Activated T-helper 1 cell treated with anti-CD3 and anti-CD28 coated beads, Interleukin-12 subunit alpha, Interleukin-12 subunit beta, Interleukin-2, Interleukin-4 antibody, amounts not matched to agents 30 ng/mL and 10 ng/mL and 1 ng/mL, durations not matched to agents 14 hours and 24 hours and 36 hours (primary cell): ENCODE results near the gene SAFB. TPM values are rescaled to one million over a fixed set of nuclear protein-coding genes. Genes with fewer than 3 reads are reported as not detected.
"Not testable (repeated sequence)": the region's sequence is repeated elsewhere in the genome, so short reads cannot be mapped to it uniquely, and the experiment has no call there.

Source experiments
- DNase-seq: peaks from one replicate; pipeline ENCODE4 v3.0.0; 2021; ENCODE audit warnings: low spot score
- H3K27ac Mint-ChIP-seq: one replicate; pipeline ENCODE4 v1.8.0; 2021; ENCODE audit warnings: mild to moderate bottlenecking, mixed read lengths
- H3K27me3 Mint-ChIP-seq: one replicate; pipeline ENCODE4 v1.8.0; 2022; ENCODE audit warnings: mild to moderate bottlenecking, moderate library complexity, mixed read lengths; ENCODE audit not compliant: insufficient read depth
- H3K36me3 Mint-ChIP-seq: one replicate; pipeline ENCODE4 v1.8.0; 2021; ENCODE audit warnings: low read depth, mixed read lengths
- H3K4me1 Mint-ChIP-seq: one replicate; pipeline ENCODE4 v1.8.0; 2021; ENCODE audit warnings: low read depth, mixed read lengths
- H3K4me3 Mint-ChIP-seq: one replicate; pipeline ENCODE4 v1.8.0; 2021; ENCODE audit warnings: mild to moderate bottlenecking, moderate library complexity, mixed read lengths
- H3K9me3 Mint-ChIP-seq: one replicate; pipeline ENCODE4 v1.8.0; 2021; ENCODE audit warnings: mixed read lengths
- intact Hi-C: fragments of 100-400 bp; cut with micrococcal nuclease; formaldehyde crosslinking; loops from one replicate; pipeline ENCODE4 v1.15.1; 2024
- total RNA-seq: library from RNA; stranded (reverse); gene quantifications from 2 replicates; pipeline ENCODE4 v1.2.3, GENCODE V29; 2022

The SAFB gene
- total RNA-seq, 1 donor from 2014 or later: 143 TPM

GRCh38 chr19:5687360-5688198, 64.7 kb downstream of the SAFB start:
- peak overlapping the region; percentile 82 for H3K4me3 Mint-ChIP-seq
- H3K36me3 Mint-ChIP-seq: peaks cover 19% of the 10 kb centered on the region
- intact Hi-C loops: loop anchor here (1.0 to 2.0 kb wide), 2 partner anchors 217 to 685 kb away; partner anchors contain the start of genes ALKBH7 and VMAC
- no peaks in the 10 kb centered on the region for H3K27me3 Mint-ChIP-seq
- no peaks in the 10 kb centered on the region for H3K9me3 Mint-ChIP-seq
- peaks cover 9% of the 10 kb centered on the region for H3K4me1 Mint-ChIP-seq
- H3K27ac Mint-ChIP-seq: no peak overlapping the region
- no peak for DNase-seq

DNA sequence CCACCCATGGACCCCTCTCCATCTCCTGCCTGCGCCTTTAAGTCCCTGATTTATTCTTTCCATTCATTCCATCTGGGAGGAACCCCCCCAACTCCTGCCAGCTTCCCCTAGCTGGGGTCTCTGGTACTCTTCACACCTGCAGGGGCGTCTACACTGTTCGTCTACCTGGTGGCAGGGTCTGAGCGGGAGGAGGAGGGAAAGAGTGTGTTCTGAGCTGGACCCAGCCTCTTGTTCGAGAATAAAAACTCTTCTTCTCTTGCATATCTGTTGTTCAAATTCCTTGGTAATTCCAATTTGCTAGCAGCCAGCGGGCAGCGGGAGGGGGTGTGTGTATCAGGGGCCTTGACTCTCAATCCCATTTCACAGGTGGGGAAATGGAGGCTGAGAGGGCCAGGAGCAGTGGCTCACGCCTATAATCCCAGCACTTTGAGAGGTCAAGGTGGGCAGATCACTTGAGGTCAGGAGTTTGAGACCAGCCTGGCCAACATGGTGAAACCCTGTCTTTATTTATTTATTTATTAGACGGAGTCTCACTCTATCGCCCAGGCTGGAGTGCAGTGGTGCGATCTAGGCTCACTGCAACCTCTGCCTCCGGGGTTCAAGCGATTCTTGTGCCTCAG, 65.5 kb downstream of the SAFB start:
- H3K9me3 Mint-ChIP-seq, H3K27me3 Mint-ChIP-seq, DNase-seq, H3K4me1 Mint-ChIP-seq, intact Hi-C loops: not testable (repeated sequence)
- Mint-ChIP-seq H3K4me3 (peak overlapping the region; percentile 49), H3K36me3 (peaks cover 26% of the 10 kb centered on the region), H3K27ac (peak overlapping the region; percentile 21)

DNA sequence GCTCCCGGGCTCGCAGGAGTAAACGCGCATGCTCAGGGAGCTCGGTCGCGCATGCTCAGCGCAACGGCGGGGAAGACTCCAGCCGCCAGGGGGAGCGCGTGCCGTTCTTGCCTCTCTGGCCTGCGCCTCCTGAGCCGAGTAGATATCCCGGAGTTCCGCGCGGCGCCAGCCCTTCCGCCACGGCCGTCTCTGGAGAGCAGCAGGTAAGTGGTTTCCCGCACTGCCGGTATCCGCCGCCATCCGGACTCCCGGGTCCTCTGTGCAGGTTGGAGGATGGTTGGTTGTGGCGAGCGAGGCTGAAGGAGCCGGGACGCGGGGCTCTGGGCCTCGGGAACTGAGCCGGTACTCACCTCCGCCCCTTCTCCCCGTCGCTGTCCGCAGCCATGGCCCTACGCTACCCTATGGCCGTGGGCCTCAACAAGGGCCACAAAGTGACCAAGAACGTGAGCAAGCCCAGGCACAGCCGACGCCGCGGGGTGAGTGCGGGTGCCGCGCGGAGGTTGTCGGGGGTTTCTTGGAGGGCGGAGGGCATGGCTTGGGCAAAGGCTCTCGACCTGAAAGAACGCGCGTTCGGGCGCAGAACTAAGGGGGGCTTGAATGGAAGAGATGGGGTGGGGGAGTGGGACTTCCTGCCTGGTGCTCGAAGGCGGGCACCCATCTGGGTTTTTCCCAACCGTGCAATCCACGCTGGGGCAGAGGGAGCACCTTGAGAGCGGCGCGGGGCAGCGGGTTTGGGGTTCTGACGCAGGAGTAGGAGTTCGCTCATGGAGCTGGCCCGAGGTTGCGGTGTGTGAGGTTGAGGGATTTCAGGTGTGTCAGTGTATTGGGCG, 67.5 kb downstream of the SAFB start, which contains the start of gene RPL36:
Gene RPL36, plus strand, starts transcription at position 171 of the 830 bp plus-strand sequence. Its CDS starts 213 bp downstream, at position 384.
- Mint-ChIP-seq H3K4me3 (peak within 1 kb of the TSS; percentile 99), H3K9me3 (no peaks in the 10 kb centered on the region), H3K4me1 (peaks cover 9% of the 10 kb centered on the region), H3K27me3 (no peaks in the 10 kb centered on the region), H3K27ac (peak within 1 kb of the TSS; percentile 95), H3K36me3 (peaks cover 37% of the 10 kb centered on the region)
- intact Hi-C loops: loop anchor here (1.0 kb wide), 3 partner anchors 10 to 100 kb away; partner anchors contain the start of genes CATSPERD, LONP1 and MICOS13
- peak; percentile 98 for DNase-seq

- Mint-ChIP-seq H3K4me1 (peaks cover 9% of the 10 kb centered on the region), H3K4me3 (peak overlapping the region; percentile 99), H3K27me3 (no peaks in the 10 kb centered on the region), H3K36me3 (peaks cover 37% of the 10 kb centered on the region), H3K27ac (peak overlapping the region; percentile 95), H3K9me3 (no peaks in the 10 kb centered on the region)
- intact Hi-C loops: loop anchor here (1.0 kb wide), 3 partner anchors 11 to 99 kb away; partner anchors contain the start of genes CATSPERD, LONP1 and MICOS13
- DNase-seq: no peak
Observed at GRCh38 chr19:5690955-5691821, 68.3 kb downstream of the SAFB start.

DNA sequence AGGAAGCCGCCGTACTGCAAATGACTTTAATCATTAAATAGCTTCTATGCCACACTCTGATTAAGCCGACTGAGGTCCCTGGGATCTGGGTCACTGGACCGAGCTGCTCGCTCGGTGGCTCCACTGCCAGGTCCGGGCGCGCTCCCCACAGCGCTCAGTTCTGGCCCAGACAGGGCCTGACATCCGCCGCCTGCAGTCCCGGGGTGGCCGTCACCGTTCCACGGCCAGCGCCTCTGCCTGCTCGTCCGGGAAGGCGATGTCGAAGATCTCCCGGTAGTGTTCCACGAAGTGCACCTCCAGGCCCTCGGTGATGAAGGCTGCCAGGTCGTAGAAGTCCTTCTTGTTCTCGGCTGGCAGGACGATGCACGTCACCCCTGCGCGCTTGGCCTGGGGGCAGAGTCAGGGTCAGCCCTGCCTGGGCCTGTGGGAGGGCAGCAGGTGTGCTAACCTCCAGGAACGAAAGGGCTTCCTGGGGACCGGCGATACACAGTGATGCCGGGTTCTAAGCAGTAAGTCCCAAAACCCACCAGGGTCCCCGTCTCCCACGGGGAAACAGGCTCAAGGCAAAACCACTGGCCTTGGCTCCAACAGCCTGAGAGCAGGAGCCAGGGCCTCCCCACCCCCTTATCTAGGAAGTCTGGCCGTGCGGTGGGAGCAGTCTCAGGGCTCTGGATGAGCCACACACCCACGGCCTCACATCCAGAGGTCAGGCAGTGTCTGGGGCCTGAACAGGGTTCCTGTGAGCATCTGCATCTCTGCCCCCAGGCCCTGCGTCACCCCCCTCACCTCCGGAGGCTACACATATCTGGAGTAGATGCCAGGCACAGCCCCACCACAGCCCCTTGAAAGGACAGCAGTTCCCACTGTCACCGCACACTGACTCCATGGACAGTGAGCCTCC, 69.2 kb downstream of the SAFB start:
- H3K4me3 Mint-ChIP-seq: peak overlapping the region; percentile 99
- DNase-seq: no peak
- no peaks in the 10 kb centered on the region for H3K27me3 Mint-ChIP-seq
- peak overlapping the region; percentile 65 for H3K27ac Mint-ChIP-seq
- peaks cover 43% of the 10 kb centered on the region for H3K36me3 Mint-ChIP-seq
- H3K9me3 Mint-ChIP-seq: no peaks in the 10 kb centered on the region
- H3K4me1 Mint-ChIP-seq: peaks cover 9% of the 10 kb centered on the region
- intact Hi-C loops: no loop called here

- H3K4me1 Mint-ChIP-seq: peaks cover 9% of the 10 kb centered on the region
- intact Hi-C loops: no loop called here
- H3K27ac Mint-ChIP-seq: peak overlapping the region; percentile 65
- H3K27me3 Mint-ChIP-seq: no peaks in the 10 kb centered on the region
- no peak for DNase-seq
- H3K4me3 Mint-ChIP-seq: peak overlapping the region; percentile 99
- H3K36me3 Mint-ChIP-seq: peaks cover 45% of the 10 kb centered on the region
- H3K9me3 Mint-ChIP-seq: no peaks in the 10 kb centered on the region
Observed at GRCh38 chr19:5692723-5693194, 69.9 kb downstream of the SAFB start.

DNA sequence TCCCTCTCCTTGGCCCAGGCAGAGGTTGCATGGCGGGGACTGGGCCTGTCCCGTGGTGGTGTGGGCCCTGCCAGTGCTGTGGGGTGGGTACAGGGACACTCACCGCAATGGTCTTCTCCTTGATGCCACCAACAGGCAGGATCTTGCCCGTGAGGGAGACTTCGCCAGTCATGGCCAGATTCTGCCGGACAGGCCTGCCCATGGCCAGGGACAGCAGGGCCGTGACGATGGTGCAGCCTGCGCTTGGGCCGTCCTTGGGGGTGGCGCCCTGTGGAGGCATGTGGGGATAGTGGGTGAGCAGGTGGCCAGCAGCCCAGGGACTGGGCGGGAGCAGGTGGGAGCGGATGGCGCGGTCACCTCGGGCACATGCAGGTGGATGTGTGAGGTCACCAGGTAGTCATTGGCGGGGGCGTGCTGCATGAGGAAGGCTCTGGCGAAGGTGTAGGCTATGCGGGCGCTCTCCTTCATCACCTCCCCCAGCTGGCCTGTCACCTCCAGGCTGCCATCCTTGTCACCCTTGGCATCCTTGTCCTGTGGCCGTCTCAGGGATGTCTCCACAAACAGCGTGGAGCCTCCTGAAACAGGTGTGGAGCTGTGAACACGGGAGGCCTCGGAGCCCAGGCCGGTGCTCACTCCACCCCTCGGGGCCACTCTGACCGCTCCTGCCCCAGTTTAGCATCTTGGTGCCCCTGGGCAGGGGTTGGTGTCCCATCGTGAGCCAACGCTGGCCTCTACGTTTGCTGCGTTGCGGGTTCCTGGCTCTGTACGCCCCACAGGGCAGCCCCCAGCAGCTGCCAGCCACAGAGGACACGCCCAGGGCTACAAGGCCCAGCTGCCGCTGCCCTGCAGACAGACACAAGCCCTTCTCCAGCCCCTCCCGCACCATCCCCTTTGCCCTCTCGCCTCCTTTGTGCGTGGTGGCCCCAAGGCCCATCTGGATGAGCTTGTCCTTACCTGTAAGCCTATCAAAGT, 70.6 kb downstream of the SAFB start:
- intact Hi-C loops: no loop called here
- H3K4me3 Mint-ChIP-seq: peak overlapping the region; percentile 99
- H3K4me1 Mint-ChIP-seq: peaks cover 9% of the 10 kb centered on the region
- no peaks in the 10 kb centered on the region for H3K9me3 Mint-ChIP-seq
- DNase-seq: no peak
- peaks cover 45% of the 10 kb centered on the region for H3K36me3 Mint-ChIP-seq
- no peaks in the 10 kb centered on the region for H3K27me3 Mint-ChIP-seq
- peak overlapping the region; percentile 65 for H3K27ac Mint-ChIP-seq

GRCh38 chr19:5694167-5694955, 71.5 kb downstream of the SAFB start:
- DNase-seq: no peak

DNA sequence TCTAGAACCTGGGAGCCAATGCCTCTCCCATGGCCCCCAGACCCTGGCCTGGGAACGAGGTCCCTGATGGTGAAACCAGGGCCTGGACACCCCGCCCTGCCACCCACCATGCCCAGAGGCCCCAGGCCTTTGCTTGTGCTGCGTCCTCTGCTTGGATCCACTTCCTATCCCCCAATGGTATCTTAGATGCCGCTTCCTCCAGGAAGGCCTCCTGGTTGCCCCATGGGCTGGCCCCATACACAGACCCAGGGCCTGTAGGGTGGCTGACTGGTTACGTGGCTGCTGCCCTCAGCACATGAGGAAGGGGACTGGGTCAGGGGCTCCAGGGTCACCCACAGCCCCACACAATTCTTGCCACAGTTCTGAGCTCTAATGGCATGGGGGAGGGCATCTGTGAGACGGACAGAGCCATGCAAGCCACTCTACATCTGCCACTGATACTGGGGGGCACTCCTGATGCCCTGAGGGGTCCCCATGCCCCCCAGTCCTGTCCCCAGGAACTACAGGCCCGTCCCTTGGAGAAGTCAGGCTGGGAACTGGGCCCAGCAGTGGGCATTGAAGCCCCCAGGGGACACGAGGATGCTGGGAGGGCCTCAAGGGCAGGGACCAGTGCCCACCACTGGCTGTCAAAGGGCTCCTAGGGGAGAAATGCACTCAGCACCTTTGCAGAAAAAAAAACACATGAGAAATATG, 72.2 kb downstream of the SAFB start:
- Mint-ChIP-seq H3K27ac (no peak overlapping the region), H3K4me3 (no peak overlapping the region), H3K36me3 (peaks cover 53% of the 10 kb centered on the region), H3K27me3 (no peaks in the 10 kb centered on the region), H3K4me1 (peaks cover 4% of the 10 kb centered on the region), H3K9me3 (no peaks in the 10 kb centered on the region)
- DNase-seq: no peak
- intact Hi-C loops: no loop called here

More at GRCh38 chr19:5694167-5694955, 71.5 kb downstream of the SAFB start:
- H3K4me1 Mint-ChIP-seq: peaks cover 9% of the 10 kb centered on the region
- intact Hi-C loops: no loop called here
- peak overlapping the region; percentile 63 for H3K27ac Mint-ChIP-seq
- H3K36me3 Mint-ChIP-seq: peaks cover 53% of the 10 kb centered on the region
- H3K27me3 Mint-ChIP-seq: no peaks in the 10 kb centered on the region
- H3K4me3 Mint-ChIP-seq: no peak overlapping the region
- no peaks in the 10 kb centered on the region for H3K9me3 Mint-ChIP-seq
